ENCODE results near the gene COG7.

DNA sequence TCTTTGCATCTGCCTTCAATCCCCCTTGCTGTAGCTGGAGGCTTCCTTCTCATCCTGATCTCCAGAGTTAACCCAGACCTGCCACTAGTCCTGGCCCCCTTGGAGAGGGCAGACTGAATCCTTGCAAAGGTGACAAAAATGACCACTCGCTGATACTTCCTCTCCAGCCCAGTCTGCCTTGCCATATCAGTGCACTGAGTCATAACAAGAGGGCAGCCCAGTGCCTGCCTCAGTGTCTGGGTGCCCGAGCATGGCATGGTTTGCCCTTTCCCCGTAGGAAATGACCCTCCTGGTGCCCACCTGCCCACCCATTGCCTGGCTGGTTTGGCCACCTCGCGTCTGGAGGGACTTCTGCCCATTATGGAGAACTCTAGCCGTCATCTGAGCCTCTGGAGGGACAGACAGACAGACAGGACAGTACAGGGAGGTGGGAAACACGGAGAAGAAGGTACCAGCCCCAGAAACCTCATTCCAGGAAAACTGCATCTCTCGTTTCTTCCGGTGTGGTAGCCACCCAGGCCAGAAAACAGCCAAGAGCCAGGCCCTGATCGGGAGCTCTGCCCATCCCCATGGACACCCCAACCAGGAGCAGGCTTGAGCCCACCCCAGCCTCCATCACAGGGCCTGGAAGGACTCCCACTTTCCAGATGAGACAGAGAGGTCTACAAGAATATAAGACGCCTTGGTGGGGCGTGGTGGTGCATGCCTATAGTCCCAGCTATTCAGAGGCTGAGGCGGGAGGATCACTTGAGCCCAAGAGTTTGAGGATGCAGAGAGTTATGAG, 79.4 kb downstream of the COG7 start:
- no peak for TF ChIP-seq EZH2 (IDR thresholded peaks at IDR 0.05)
- TF ChIP-seq POLR2AphosphoS5 (IDR thresholded peaks at IDR 0.05; ENCODE audit: borderline replicate concordance, low read depth, low read length): no peak

All from SK-N-MC (cell line).